Kidney epithelial cell (primary cell): ENCODE data around the gene GRB10. TPM values are rescaled to one million over a fixed set of nuclear protein-coding genes. Genes with fewer than 3 reads are reported as not detected.

Experiments used
- DNase-seq: peaks from one replicate; pipeline ENCODE4 v3.0.0-alpha.2; 2010; ENCODE audit warnings: low read depth
- H3K27me3 ChIP-seq: 2 replicates; pipeline ENCODE4 v1.6.0; 2011; ENCODE audit warnings: low read length; ENCODE audit not compliant: control insufficient read depth, insufficient read depth
- H3K36me3 ChIP-seq: 2 replicates; pipeline ENCODE4 v1.5.1; 2011; ENCODE audit warnings: low read length; ENCODE audit not compliant: control insufficient read depth, insufficient read depth
- H3K4me3 ChIP-seq: 2 replicates; pipeline ENCODE4 v1.5.1; 2011; ENCODE audit warnings: low read depth, mild to moderate bottlenecking, control low read depth, low read length
- total RNA-seq: library from RNA; depleted of rRNA; stranded (reverse); fragments of >200 nt; gene quantifications from 2 replicates; pipeline ENCODE4 v1.2.3, GENCODE V29; 2015
- TF ChIP-seq, protein P1 (sequence below): IDR thresholded peaks from 2 replicates; pipeline ENCODE4 v1.5.1; 2011; ENCODE audit warnings: mild to moderate bottlenecking, moderate library complexity, low read length, control low read depth, inconsistent platforms; ENCODE audit not compliant: insufficient read depth, poor library complexity, severe bottlenecking

Gene GRB10
- total RNA-seq, 1 donor from 2014 or later = 86.3 TPM

DNA sequence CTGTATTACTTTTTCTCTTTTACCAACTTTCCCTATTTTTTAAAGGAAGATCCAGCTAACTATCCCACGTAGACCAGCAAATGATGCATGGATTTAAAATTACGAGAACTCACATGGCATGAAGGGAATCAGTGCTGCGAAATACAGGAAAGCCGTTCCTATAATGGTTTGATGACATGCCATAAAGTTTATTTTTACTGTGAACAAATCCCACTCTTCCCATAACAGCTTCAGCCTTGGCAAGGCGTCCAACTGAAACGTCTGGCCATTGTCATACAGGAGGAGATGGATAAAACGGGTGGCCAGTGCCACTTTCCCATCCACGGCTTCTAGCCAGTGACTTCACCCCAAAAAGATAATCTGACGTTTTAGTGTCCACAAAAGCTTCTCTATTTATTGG lies 111.3 kb downstream of the GRB10 start:
- no peak for DNase-seq
- peaks cover 3% of the 10 kb centered on the region for H3K36me3 ChIP-seq
- H3K4me3 ChIP-seq = no peak overlapping the region
- TF ChIP-seq, protein P1, sequence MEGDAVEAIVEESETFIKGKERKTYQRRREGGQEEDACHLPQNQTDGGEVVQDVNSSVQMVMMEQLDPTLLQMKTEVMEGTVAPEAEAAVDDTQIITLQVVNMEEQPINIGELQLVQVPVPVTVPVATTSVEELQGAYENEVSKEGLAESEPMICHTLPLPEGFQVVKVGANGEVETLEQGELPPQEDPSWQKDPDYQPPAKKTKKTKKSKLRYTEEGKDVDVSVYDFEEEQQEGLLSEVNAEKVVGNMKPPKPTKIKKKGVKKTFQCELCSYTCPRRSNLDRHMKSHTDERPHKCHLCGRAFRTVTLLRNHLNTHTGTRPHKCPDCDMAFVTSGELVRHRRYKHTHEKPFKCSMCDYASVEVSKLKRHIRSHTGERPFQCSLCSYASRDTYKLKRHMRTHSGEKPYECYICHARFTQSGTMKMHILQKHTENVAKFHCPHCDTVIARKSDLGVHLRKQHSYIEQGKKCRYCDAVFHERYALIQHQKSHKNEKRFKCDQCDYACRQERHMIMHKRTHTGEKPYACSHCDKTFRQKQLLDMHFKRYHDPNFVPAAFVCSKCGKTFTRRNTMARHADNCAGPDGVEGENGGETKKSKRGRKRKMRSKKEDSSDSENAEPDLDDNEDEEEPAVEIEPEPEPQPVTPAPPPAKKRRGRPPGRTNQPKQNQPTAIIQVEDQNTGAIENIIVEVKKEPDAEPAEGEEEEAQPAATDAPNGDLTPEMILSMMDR = no peak
- H3K27me3 ChIP-seq = no peaks in the 10 kb centered on the region

DNA sequence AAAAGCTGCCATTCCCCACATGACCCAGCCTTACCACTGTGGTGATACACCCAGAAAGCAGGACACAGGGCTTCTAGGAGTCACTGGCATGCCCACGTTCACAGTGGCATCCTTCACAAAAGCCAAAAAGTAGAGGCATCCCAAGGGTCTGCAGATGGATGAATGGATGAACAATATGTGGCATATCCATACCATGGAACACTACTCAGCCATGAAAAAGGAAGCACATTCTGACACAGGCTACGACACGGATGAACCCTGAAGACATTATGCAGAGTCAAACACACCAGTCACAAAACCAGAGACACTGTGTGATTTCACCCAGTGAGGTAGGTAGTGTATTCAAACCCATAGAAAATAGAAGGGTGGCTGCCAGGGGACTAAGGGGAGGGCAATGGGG lies 112.8 kb downstream of the GRB10 start:
- Histone ChIP-seq H3K27me3 (no peaks in the 10 kb centered on the region), H3K4me3 (no peak overlapping the region), H3K36me3 (peaks cover 3% of the 10 kb centered on the region)
- DNase-seq = no peak
- TF ChIP-seq, protein P1 = no peak

DNA sequence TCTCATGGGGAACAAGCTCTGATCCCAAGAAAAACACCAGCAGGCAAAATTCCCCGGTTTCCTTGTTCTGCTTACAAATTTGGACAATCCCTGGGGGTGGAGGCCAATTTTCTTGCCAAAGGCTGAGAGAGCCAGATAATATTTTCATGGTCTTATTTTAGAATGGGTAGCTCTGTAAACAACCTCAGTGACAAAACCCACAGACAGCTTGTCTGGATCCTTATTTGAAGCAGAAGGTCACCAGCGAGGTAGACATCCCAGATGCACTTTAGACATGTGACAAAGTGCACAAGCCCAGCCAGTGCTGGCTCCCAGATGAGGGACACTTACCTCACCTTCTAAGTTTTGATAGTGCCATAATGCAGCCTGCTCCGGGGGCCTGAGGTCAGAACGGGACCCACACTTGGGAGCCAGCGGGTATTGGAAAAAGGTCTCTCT lies 114.9 kb downstream of the GRB10 start:
- H3K27me3 ChIP-seq = no peaks in the 10 kb centered on the region
- DNase-seq = no peak
- TF ChIP-seq, protein P1 = no peak

DNA sequence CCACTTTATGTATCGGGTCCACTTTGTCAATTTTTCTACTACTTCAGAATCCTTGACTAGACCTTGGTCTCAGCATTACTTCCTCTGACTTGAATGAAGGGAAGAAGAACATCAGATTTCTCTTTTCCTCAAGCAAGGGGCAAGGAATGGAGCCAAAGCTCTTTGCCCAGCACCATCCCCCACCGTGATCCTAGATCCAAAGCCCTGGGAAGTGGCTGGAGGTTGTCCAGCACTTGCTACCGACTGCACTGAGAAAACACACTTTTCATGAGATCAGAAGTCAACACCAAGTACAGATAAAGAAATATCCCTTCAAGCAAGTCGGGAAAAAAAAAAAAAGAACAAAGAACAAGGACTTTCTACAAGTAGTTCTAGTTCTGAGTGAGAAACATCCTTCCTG lies 115.4 kb downstream of the GRB10 start:
- no peaks in the 10 kb centered on the region for H3K27me3 ChIP-seq

More for the DNA sequence above, 114.9 kb downstream of the GRB10 start:
- H3K4me3 ChIP-seq = no peak overlapping the region
- H3K36me3 ChIP-seq = no peaks in the 10 kb centered on the region

DNA sequence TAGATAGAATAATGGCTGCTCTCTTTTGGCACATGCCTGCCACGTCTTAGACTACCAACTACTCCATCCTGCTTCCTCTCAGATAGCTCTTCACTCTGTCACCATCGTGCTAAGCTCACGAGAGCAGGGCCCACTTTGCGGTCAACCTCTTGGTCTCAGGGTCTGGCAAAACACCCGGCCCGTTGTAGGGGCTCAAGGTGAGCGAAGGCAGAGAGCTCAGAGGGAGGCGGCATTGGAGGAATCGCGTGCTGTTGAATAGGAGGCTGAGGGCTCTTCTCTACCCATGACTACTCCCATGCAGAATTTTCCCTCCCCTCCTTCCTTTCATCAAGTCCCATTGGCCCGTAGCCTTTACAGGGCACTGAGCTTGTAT lies 116.6 kb downstream of the GRB10 start:
- no peaks in the 10 kb centered on the region for H3K36me3 ChIP-seq
- no peak for DNase-seq
- no peaks in the 10 kb centered on the region for H3K27me3 ChIP-seq
- TF ChIP-seq, protein P1 = no peak
- no peak overlapping the region for H3K4me3 ChIP-seq

More for the DNA sequence above, 115.4 kb downstream of the GRB10 start:
- no peaks in the 10 kb centered on the region for H3K36me3 ChIP-seq
- no peak for DNase-seq
- TF ChIP-seq, protein P1 = no peak
- H3K4me3 ChIP-seq = no peak overlapping the region

DNA sequence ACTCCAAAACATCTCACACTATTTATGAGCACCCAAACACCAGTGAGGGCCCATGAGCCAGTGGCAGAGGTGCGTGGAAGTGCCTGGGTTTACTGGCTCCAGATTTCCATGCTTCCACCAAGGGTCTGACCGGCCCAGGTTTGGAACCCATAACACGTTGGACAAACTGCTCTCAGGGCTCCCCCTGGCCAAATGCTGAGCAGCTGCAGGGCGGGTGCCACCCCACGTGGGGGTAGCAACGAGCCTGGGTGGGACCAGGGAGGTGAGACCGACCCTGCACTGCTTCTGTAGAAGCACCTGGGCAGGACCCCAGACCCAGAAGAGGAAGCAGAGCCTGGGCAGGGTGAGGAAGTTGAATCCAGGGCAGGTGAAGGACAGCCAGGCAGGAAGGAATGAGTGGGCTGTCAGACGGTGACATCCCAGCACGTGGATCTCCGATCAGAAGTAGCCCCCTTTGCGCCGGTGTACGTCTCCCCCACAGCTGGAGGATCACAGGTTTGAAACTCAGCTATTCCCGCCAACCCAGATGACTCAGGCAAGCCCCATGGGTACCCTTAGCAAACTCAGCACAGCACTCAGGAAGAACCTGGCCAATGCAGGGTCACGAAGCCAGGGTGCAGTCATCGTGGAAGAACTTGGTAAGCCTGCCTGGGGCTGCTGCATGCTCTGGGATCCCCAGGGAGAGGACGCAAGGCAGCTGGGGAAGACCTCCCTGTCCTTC lies 117.1 kb downstream of the GRB10 start:
- Histone ChIP-seq H3K36me3 (no peaks in the 10 kb centered on the region), H3K4me3 (no peak overlapping the region), H3K27me3 (no peaks in the 10 kb centered on the region)
- no peak for DNase-seq
- TF ChIP-seq, protein P1 = no peak
